ENCODE results near the gene SCCPDH.

GRCh38 chr1:246761396-246761795 lies 37.2 kb downstream of the SCCPDH start:
- no peak for TF ChIP-seq CTCF (IDR thresholded peaks at IDR 0.05; ENCODE audit: low read depth, low read length, poor library complexity, severe bottlenecking)
- TF ChIP-seq EZH2phosphoT487 (IDR thresholded peaks at IDR 0.05; ENCODE audit: borderline replicate concordance, low read length), result no peak
